CD4-positive, alpha-beta memory T cell (primary cell): ENCODE measurements around the gene ERFE. TPM values are rescaled to one million over a fixed set of nuclear protein-coding genes. Genes with fewer than 3 reads are reported as not detected.

Source experiments
- CTCF ChIA-PET: fragments of 350-600 bp; sonication (Branson Sonifier 250); formaldehyde crosslinking; loops from one replicate; lab custom pipeline; 2021; ENCODE audit warnings: inconsistent platforms; ENCODE audit not compliant: partially characterized antibody; lab: Charles Lee
- POLR2A ChIA-PET: fragments of 350-600 bp; sonication (Branson Sonifier 250); formaldehyde crosslinking; loops from one replicate; lab custom pipeline; 2021; ENCODE audit not compliant: partially characterized antibody; lab: Charles Lee
- DNase-seq, 5 donors: peaks; one replicate each; pipeline versions ENCODE4 v3.0.0 to v3.0.0-alpha.2; 2020 to 2022; ENCODE audit warnings: mixed read lengths in 1 of 5
- H3K27ac ChIP-seq: one replicate; pipeline ENCODE4 v1.7.0; 2013; ENCODE audit warnings: low read depth, low read length
- H3K27me3 ChIP-seq: 2 replicates; pipeline ENCODE4 v1.7.0; 2013; ENCODE audit warnings: mild to moderate bottlenecking, low read length, moderate library complexity; ENCODE audit not compliant: insufficient read depth
- H3K36me3 ChIP-seq: 2 replicates; pipeline ENCODE4 v1.7.0; 2013; ENCODE audit warnings: mild to moderate bottlenecking, low read length, moderate library complexity; ENCODE audit not compliant: insufficient read depth
- H3K4me1 ChIP-seq: 2 replicates; pipeline ENCODE4 v1.7.0; 2013; ENCODE audit warnings: mild to moderate bottlenecking, low read length, moderate library complexity; ENCODE audit not compliant: insufficient read depth
- H3K4me3 ChIP-seq, 2 donors: one replicate each; pipeline ENCODE4 v1.7.0; 2013; ENCODE audit warnings: low read length in 2 of 2, mild to moderate bottlenecking in 1 of 2
- H3K9me3 ChIP-seq, 2 donors: one replicate each; pipeline ENCODE4 v1.7.0; 2013; ENCODE audit warnings: low read length in 2 of 2, control low read depth in 1 of 2; ENCODE audit not compliant: control insufficient read depth in 1 of 2
- H3K27ac Mint-ChIP-seq, 7 donors: one replicate each; pipeline ENCODE4 v1.8.0; 2020 to 2021; ENCODE audit warnings: mixed read lengths in 7 of 7, mild to moderate bottlenecking in 6 of 7, inconsistent platforms in 3 of 7, moderate library complexity in 3 of 7
- H3K27me3 Mint-ChIP-seq, 2 donors: one replicate each; pipeline ENCODE4 v1.8.0; 2020 to 2021; ENCODE audit warnings: mixed read lengths in 2 of 2
- H3K36me3 Mint-ChIP-seq, 2 donors: one replicate each; pipeline ENCODE4 v1.8.0; 2020 to 2021; ENCODE audit warnings: mixed read lengths in 2 of 2, inconsistent platforms in 1 of 2, mild to moderate bottlenecking in 1 of 2
- H3K4me1 Mint-ChIP-seq, 4 donors: one replicate each; pipeline ENCODE4 v1.8.0; 2020 to 2021; ENCODE audit warnings: mixed read lengths in 4 of 4, mild to moderate bottlenecking in 1 of 4
- H3K4me3 Mint-ChIP-seq, 8 donors: one replicate each; pipeline ENCODE4 v1.8.0; 2020 to 2021; ENCODE audit warnings: mixed read lengths in 8 of 8, mild to moderate bottlenecking in 7 of 8, moderate library complexity in 6 of 8, inconsistent platforms in 3 of 8
- H3K9me3 Mint-ChIP-seq, 8 donors: one replicate each; pipeline ENCODE4 v1.8.0; 2020 to 2021; ENCODE audit warnings: mixed read lengths in 8 of 8, mild to moderate bottlenecking in 5 of 8, inconsistent platforms in 3 of 8, moderate library complexity in 1 of 8
- intact Hi-C: fragments of 100-400 bp; cut with micrococcal nuclease; formaldehyde crosslinking; loops from one replicate; pipeline ENCODE4 v1.15.1; 2023
- polyA plus RNA-seq, 2 donors: library from polyadenylated mRNA; unstranded; fragments of 300-500 nt; fragmentation: Illumina TruSeq; gene quantifications; one replicate each; pipeline ENCODE4 v1.2.3, GENCODE V29; 2021
- total RNA-seq, 2 experiments: library from RNA; stranded (reverse); gene quantifications; one replicate each; pipeline ENCODE4 v1.2.3, GENCODE V29; 2021

Gene ERFE
- total and polyA plus RNA-seq, 4 experiments from 2014 or later = not detected

GRCh38 chr2:238127165-238128060 lies 31.4 kb upstream of the ERFE start:
- Mint-ChIP-seq H3K9me3 (no peaks in the 10 kb centered on the region), H3K27me3 (no peaks in the 10 kb centered on the region), H3K4me1 (peaks cover 0 to 2% (median 0%) of the 10 kb centered on the region in 4 donors), H3K27ac (no peak overlapping the region), H3K36me3 (no peaks in the 10 kb centered on the region), H3K4me3 (no peak overlapping the region)
- H3K4me3 ChIP-seq = no peak overlapping the region
- intact Hi-C loops = no loop called here
- no peaks in the 10 kb centered on the region for H3K4me1 ChIP-seq
- H3K9me3 ChIP-seq = no peaks in the 10 kb centered on the region
- H3K27me3 ChIP-seq = no peaks in the 10 kb centered on the region
- DNase-seq = peak in 1 of 5 donors; percentile 24
- H3K36me3 ChIP-seq = no peaks in the 10 kb centered on the region
- H3K27ac ChIP-seq = no peak overlapping the region
- ChIA-PET POLR2A (no interaction called here), CTCF (no interaction called here)

GRCh38 chr2:238128061-238128440 lies 30.7 kb upstream of the ERFE start:
- Histone ChIP-seq H3K27ac (no peak overlapping the region), H3K4me1 (no peaks in the 10 kb centered on the region), H3K27me3 (no peaks in the 10 kb centered on the region), H3K9me3 (no peaks in the 10 kb centered on the region), H3K4me3 (no peak overlapping the region), H3K36me3 (no peaks in the 10 kb centered on the region)
- CTCF ChIA-PET = no interaction called here
- Mint-ChIP-seq H3K27me3 (no peaks in the 10 kb centered on the region), H3K36me3 (no peaks in the 10 kb centered on the region), H3K9me3 (no peaks in the 10 kb centered on the region), H3K27ac (no peak overlapping the region), H3K4me3 (no peak overlapping the region), H3K4me1 (peaks cover 0 to 2% (median 0%) of the 10 kb centered on the region in 4 donors)
- DNase-seq = no peak
- intact Hi-C loops = no loop called here
- POLR2A ChIA-PET = no interaction called here

GRCh38 chr2:238128534-238129001 lies 30.2 kb upstream of the ERFE start:
- CTCF ChIA-PET = no interaction called here

GRCh38 chr2:238129166-238130010 lies 29.4 kb upstream of the ERFE start:
- intact Hi-C loops = no loop called here
- Histone ChIP-seq H3K9me3 (no peaks in the 10 kb centered on the region), H3K4me1 (no peaks in the 10 kb centered on the region), H3K27me3 (no peaks in the 10 kb centered on the region), H3K4me3 (no peak overlapping the region), H3K36me3 (no peaks in the 10 kb centered on the region), H3K27ac (no peak overlapping the region)
- CTCF ChIA-PET = no interaction called here
- H3K9me3 Mint-ChIP-seq = no peaks in the 10 kb centered on the region
- POLR2A ChIA-PET = no interaction called here
- H3K4me1 Mint-ChIP-seq = peaks cover 0 to 2% (median 0%) of the 10 kb centered on the region in 4 donors
- no peaks in the 10 kb centered on the region for H3K36me3 Mint-ChIP-seq
- peak in 1 of 5 donors; percentile 22 for DNase-seq
- no peak overlapping the region for H3K4me3 Mint-ChIP-seq
- no peaks in the 10 kb centered on the region for H3K27me3 Mint-ChIP-seq
- no peak overlapping the region for H3K27ac Mint-ChIP-seq

More at GRCh38 chr2:238128534-238129001, 30.2 kb upstream of the ERFE start:
- intact Hi-C loops = no loop called here
- H3K9me3 ChIP-seq = no peaks in the 10 kb centered on the region
- DNase-seq = peak in 1 of 5 donors; percentile 25
- Mint-ChIP-seq H3K27ac (no peak overlapping the region), H3K4me1 (peaks cover 0 to 2% (median 0%) of the 10 kb centered on the region in 4 donors), H3K4me3 (no peak overlapping the region), H3K36me3 (no peaks in the 10 kb centered on the region), H3K27me3 (no peaks in the 10 kb centered on the region), H3K9me3 (no peaks in the 10 kb centered on the region)
- no peak overlapping the region for H3K4me3 ChIP-seq
- H3K4me1 ChIP-seq = no peaks in the 10 kb centered on the region
- H3K36me3 ChIP-seq = no peaks in the 10 kb centered on the region
- POLR2A ChIA-PET = no interaction called here
- H3K27ac ChIP-seq = no peak overlapping the region
- H3K27me3 ChIP-seq = no peaks in the 10 kb centered on the region

- Histone ChIP-seq H3K27me3 (no peaks in the 10 kb centered on the region), H3K4me3 (no peak overlapping the region), H3K9me3 (no peaks in the 10 kb centered on the region), H3K27ac (no peak overlapping the region), H3K4me1 (no peaks in the 10 kb centered on the region), H3K36me3 (no peaks in the 10 kb centered on the region)
- ChIA-PET POLR2A (no interaction called here), CTCF (no interaction called here)
- H3K4me1 Mint-ChIP-seq = no peaks in the 10 kb centered on the region
- H3K9me3 Mint-ChIP-seq = no peaks in the 10 kb centered on the region
- intact Hi-C loops = no loop called here
- H3K36me3 Mint-ChIP-seq = no peaks in the 10 kb centered on the region
- H3K27me3 Mint-ChIP-seq = no peaks in the 10 kb centered on the region
- no peak overlapping the region for H3K27ac Mint-ChIP-seq
- H3K4me3 Mint-ChIP-seq = no peak overlapping the region
- no peak for DNase-seq
Measured at GRCh38 chr2:238130111-238130695, 28.6 kb upstream of the ERFE start.

GRCh38 chr2:238130696-238131628 lies 27.8 kb upstream of the ERFE start:
- Mint-ChIP-seq H3K4me1 (no peaks in the 10 kb centered on the region), H3K4me3 (no peak overlapping the region), H3K27ac (no peak overlapping the region), H3K27me3 (no peaks in the 10 kb centered on the region), H3K36me3 (no peaks in the 10 kb centered on the region), H3K9me3 (no peaks in the 10 kb centered on the region)
- H3K4me3 ChIP-seq = no peak overlapping the region
- peak in 1 of 5 donors; percentile 21 for DNase-seq
- no peak overlapping the region for H3K27ac ChIP-seq
- no peaks in the 10 kb centered on the region for H3K27me3 ChIP-seq
- CTCF ChIA-PET = no interaction called here
- POLR2A ChIA-PET = no interaction called here
- H3K36me3 ChIP-seq = no peaks in the 10 kb centered on the region
- H3K9me3 ChIP-seq = no peaks in the 10 kb centered on the region
- no peaks in the 10 kb centered on the region for H3K4me1 ChIP-seq
- intact Hi-C loops = no loop called here
